ENCODE measurements around the gene NAT16. TPM values are rescaled to one million over a fixed set of nuclear protein-coding genes. Genes with fewer than 3 reads are reported as not detected.
A peak's percentile ranks its signal among the peaks of the same experiment; 100 is the strongest.

Gene NAT16
- total RNA-seq, 4 donors from 2014 or later: not detected

DNA sequence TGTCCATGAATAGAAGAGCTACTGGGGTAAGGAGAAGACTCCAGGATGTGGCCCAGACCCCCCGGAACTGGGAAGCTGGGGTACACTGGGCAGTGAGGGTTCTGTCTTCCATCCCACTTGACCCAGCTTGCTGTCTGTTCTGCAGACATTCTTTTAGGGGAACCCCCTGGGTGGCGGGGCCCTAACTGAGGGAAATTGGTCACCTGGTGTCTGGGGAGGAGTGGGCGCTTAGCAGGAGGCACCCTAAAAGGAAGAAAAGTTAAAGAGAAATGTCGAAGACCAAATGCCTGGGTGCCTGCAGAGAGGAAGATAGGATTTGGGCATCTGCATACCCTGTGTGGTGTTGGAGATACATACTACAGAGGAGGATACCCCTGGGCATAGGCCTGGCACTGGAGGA, 24.8 kb downstream of the NAT16 start:
- intact Hi-C loops (cut with DNase I; ENCODE audit: low total_unique reads): no loop called here
- DNase-seq (ENCODE audit: low spot score in 2 of 2): no peak
- peak overlapping the region; percentile 75 for H3K4me3 ChIP-seq (ENCODE audit: low read depth, poor library complexity, severe bottlenecking)
- no peak for TF ChIP-seq POLR2A (IDR thresholded peaks at IDR 0.05)
- TF ChIP-seq, protein P1, sequence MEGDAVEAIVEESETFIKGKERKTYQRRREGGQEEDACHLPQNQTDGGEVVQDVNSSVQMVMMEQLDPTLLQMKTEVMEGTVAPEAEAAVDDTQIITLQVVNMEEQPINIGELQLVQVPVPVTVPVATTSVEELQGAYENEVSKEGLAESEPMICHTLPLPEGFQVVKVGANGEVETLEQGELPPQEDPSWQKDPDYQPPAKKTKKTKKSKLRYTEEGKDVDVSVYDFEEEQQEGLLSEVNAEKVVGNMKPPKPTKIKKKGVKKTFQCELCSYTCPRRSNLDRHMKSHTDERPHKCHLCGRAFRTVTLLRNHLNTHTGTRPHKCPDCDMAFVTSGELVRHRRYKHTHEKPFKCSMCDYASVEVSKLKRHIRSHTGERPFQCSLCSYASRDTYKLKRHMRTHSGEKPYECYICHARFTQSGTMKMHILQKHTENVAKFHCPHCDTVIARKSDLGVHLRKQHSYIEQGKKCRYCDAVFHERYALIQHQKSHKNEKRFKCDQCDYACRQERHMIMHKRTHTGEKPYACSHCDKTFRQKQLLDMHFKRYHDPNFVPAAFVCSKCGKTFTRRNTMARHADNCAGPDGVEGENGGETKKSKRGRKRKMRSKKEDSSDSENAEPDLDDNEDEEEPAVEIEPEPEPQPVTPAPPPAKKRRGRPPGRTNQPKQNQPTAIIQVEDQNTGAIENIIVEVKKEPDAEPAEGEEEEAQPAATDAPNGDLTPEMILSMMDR (IDR thresholded peaks at IDR 0.05): no peak
- 43 to 49% methylated on average over 4 of the region's 4 CpGs for WGBS, 2 donors

DNA sequence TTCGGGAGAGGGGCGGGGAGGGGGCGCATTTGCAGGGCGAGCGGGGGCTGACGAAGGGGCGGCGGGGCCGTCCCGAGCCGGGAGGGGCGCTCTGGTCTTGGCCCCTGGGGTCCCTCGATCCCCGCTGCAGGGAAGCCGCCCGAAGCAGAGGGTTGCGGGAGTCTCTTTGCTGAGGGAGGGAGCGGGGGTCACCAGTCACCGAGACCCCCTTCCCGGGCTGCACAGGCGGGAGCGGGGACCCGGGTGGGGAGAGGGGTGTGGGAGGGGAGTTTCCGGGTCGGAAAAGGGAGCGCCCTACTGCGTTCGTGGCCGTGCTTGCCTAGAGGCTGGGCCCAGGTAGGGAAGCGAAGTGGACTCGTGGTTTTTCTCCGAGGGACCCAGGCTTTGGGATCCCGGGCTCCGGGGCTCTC, 25.4 kb downstream of the NAT16 start:
- DNase-seq (ENCODE audit: low spot score in 2 of 2): no peak
- intact Hi-C loops (cut with DNase I; ENCODE audit: low total_unique reads): no loop called here
- WGBS, 2 donors: 1% methylated on average over 14 to 27 of the region's 34 CpGs
- TF ChIP-seq, protein P1 (IDR thresholded peaks at IDR 0.05): no peak
- TF ChIP-seq POLR2A (IDR thresholded peaks at IDR 0.05): no peak
- peak overlapping the region; percentile 75 for H3K4me3 ChIP-seq (ENCODE audit: low read depth, poor library complexity, severe bottlenecking)

DNA sequence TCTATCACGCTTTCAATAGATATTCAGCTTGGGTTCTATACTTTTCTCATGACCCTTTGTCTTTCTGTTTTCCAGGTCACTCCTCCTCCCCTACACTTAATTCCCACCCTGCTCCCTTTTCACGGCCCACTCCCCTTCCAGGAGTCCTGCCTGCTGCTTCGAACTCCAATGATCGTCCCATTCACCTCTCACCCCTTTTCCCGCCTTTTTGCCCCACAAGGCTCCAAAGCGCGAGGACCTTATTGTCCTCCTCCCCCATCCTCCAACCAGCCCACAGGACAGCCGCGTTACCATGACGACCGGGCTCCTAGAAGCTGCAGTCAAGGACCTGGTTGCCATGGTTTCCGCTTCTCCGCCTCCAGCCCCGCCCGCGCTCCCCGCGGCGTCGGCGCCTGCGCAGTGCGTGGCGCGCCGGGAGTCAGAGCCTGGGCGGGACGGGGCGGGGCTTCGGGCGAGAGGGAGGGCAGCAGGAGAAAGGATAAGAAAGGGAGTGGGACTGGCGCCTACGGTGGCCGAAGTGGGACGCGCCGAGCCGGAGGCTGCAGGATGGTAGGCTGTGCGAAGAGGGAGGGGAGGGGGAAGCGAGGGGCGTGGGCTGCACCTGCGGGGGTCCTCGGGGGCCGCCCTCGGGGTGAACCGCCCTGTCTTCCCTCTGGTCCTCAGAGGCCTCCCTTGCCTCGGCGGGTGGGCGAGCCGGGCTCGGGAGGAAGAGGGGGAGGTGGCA, 26.0 kb downstream of the NAT16 start, which contains the start of gene AP1S1:
TSS of gene AP1S1 (plus strand) at position 508 of the 724 bp plus-strand sequence. CDS start at position 547, 39 bp downstream.
- peak; percentile 87 to 98 for DNase-seq (ENCODE audit: low spot score in 2 of 2)
- peak within 1 kb of the TSS; percentile 75 for H3K4me3 ChIP-seq (ENCODE audit: low read depth, poor library complexity, severe bottlenecking)
- intact Hi-C loops (cut with DNase I; ENCODE audit: low total_unique reads): no loop called here
- WGBS, 2 donors: 3 to 5% methylated on average over 44 to 51 of the region's 51 CpGs
- TF ChIP-seq, protein P1 (IDR thresholded peaks at IDR 0.05): no peak
- TF ChIP-seq POLR2A (IDR thresholded peaks at IDR 0.05): no peak

DNA sequence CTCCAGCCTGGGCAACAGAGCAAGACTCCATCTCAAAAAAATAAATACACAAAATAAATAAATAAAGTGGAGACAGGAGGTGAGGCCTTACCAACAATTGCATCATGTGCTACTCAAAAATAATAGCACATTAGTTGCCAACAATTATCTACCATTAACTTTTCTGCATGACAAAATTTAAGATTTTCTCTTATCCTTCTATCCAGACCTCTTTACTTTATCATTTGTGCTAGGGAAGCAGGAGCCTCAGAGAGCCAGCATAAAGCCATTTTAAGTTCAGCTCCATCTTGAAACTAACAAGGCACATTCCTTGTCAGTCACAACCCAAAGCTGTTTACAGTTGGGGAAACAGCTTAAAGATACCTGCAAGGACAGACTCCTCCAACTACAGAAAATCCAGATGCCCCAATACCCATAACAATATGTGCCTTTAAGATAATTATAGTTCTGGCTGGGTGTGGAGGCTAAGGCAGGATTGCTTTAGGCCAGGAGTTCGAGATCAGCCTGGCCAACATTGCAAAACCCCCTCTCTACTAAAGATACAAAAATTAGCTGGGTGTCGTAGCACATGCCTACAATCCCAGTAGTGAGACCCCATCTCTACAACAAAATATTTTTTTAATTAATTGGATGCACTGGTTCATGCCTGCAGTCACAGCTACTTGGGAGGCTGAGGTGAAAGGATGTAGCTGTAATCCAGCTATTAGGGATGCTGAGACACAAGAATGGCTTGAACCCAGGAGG, 28.0 kb downstream of the NAT16 start:
- H3K4me3 ChIP-seq (ENCODE audit: low read depth, poor library complexity, severe bottlenecking): no peak overlapping the region
- no peak for DNase-seq (ENCODE audit: low spot score in 2 of 2)
- 64 to 76% methylated on average over 2 of the region's 2 CpGs for WGBS, 2 donors
- TF ChIP-seq, protein P1 (IDR thresholded peaks at IDR 0.05): no peak
- TF ChIP-seq POLR2A (IDR thresholded peaks at IDR 0.05): no peak
- intact Hi-C loops (cut with DNase I; ENCODE audit: low total_unique reads): no loop called here

DNA sequence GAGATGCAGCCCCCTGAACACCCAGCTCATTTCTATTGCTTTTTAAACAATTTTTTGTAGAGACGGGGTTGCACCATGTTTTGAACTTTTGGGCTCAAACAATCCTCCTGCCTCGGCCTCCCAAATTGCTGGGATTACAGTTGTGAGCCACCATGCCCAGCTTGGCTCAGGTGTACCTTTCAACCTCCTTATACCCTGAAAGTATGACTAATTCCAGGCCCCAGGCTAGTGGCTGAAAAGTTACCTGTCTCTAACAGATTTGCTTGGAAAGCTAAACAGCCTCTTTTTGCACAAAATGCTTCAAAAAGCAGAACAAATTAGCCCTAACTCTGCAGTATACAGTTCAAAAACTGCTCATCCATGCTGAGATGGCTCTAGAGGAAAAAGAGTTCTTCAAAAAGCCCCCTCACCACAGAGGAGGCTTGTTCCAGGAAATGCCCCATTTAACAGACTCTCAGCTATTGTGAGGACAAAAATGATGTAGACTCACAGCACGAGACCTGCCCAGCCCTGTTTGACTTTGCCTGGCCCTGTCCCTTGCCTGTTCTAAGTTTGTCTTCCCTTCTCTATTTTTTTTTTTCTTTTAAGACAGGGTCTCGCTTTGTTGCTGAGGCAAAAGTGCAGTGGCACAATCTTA, 39.2 kb downstream of the NAT16 start:
- no peak for DNase-seq (ENCODE audit: low spot score in 2 of 2)
- H3K4me3 ChIP-seq (ENCODE audit: low read depth, poor library complexity, severe bottlenecking): no peak overlapping the region
- intact Hi-C loops (cut with DNase I; ENCODE audit: low total_unique reads): loop anchor here (10.0 kb wide), 1 partner anchor 144 kb away; no protein-coding TSS in a partner anchor
- no peak for TF ChIP-seq POLR2A (IDR thresholded peaks at IDR 0.05)
- TF ChIP-seq, protein P1 (IDR thresholded peaks at IDR 0.05): no peak
- 68 to 82% methylated on average over 4 of the region's 4 CpGs for WGBS, 2 donors
